GM12874 (cell line): ENCODE data around the gene RAB23.

Experiments
- TF ChIP-seq, protein P1 (sequence below): IDR thresholded peaks from 2 replicates; pipeline ENCODE4 v1.5.1; 2011; ENCODE audit warnings: low read depth, mild to moderate bottlenecking, control low read depth, low read length, moderate library complexity; ENCODE audit not compliant: insufficient read depth

RAB23 gene

DNA sequence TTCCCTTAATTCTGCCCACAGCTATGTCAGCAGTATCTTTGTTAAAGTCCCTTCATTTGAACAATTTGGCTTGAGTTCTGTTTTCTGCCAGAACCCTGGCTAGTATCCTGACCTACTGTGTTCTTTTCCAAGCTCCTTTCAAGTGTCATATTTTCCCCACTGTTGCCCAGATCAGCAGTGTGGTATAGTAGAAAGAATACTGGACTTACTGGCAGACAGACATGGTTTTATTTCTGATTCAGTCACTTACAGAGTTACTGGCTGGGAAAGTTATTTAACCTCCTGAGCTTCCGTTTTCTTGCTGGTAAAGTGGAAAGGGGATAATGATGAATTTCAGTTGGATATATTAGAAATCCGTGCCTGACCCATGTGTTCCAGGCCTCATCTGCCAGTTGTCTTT, 39.8 kb upstream of the RAB23 start:
- TF ChIP-seq, protein P1, sequence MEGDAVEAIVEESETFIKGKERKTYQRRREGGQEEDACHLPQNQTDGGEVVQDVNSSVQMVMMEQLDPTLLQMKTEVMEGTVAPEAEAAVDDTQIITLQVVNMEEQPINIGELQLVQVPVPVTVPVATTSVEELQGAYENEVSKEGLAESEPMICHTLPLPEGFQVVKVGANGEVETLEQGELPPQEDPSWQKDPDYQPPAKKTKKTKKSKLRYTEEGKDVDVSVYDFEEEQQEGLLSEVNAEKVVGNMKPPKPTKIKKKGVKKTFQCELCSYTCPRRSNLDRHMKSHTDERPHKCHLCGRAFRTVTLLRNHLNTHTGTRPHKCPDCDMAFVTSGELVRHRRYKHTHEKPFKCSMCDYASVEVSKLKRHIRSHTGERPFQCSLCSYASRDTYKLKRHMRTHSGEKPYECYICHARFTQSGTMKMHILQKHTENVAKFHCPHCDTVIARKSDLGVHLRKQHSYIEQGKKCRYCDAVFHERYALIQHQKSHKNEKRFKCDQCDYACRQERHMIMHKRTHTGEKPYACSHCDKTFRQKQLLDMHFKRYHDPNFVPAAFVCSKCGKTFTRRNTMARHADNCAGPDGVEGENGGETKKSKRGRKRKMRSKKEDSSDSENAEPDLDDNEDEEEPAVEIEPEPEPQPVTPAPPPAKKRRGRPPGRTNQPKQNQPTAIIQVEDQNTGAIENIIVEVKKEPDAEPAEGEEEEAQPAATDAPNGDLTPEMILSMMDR: no peak

DNA sequence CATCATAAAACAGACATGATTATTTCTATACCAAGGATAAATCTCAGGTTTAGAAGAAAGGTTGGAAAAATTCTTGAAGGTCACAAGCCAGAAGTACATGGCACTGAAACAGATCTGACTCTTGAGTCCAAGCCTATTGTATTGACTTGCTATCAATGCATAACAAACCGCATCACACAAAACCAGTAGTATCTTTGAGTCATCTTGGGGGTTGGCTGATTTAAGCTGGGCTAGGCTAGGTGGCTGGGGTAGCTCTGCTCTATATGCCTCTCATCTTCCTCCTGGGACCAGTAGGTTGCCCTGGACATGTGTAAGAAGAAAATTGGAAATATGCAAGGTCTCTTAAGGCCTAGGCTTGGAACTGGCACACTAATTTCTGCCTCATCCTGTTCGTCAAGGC, 37.0 kb upstream of the RAB23 start:
- TF ChIP-seq, protein P1: no peak

DNA sequence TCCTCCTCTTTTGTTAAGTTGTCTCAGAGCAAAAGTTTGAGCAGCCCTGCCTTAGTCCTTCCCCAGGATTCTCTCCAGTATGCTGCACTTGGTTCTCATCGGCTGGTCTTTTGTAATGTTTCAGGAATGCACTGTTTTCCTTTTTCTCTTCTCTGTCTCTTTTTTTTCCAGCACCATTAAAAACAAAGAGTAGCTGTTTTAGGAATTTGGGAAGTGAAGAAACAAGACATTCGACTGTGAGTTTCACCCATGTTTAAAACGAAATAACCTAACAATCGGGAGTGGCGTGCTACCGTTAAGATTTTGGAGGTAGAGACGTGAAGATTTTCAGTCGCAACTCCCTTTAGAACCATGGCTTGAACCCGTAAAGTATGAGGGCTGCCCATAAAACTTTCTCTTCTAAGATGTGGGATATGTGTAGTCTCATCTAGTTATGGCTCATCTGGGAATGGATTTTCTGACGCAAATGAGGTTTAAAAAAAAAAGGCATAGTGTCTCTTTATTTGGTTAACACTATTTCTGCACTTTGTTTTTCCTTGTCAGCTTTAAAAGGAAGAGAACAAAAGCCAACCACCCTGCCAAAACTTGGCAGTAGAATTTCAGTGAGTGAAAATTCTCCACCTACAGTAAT, 35.9 kb upstream of the RAB23 start:
- TF ChIP-seq, protein P1: no peak

DNA sequence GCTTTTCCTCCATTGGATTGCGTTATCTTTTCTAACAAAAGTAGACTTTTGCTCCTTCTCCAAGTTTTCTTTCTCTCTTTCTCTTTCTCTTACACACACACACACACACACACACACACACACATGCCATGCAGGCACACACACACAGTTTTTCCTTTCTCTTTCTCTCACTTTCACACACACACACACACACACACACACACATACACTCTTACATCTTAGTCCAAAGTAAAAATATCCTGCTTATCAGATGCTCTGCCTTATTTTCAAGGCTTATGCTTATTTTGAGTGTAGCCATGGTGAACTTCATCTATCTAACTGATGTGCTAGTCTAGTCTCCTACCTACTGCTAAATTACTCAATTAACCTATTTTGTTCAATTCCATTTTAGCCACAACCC, 34.4 kb upstream of the RAB23 start:
- TF ChIP-seq, protein P1: no peak

DNA sequence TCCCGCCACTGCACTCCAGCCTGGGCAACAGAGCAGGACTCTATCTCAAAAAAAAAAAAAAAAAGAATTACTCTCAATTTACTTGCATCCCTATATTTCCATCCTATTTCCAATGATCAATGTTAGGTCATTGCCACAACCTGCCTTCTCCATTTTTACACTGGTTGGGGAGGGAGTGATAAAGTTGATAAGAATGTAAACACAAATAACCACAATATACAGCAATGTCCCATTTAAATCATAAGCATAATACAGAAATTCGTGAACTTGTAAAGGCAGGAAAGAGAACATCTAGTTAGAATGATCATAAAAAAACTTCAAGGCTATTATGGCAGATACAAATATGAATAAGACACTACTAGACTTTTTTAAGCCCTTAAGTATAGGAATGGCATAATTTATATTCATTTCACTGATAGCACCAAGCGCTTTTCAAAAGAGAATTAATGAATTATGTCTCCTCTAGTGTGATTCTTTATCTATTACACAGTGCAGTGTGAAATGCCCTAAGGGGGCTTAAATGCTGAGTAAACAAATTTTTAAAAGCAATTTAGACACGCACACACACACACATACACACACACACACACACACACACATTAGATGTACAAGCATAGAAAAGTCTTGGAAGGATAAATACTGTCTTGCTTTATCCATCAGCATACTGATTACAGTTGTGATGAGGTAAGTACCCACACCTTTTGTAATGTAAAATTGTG, 33.5 kb upstream of the RAB23 start:
- TF ChIP-seq, protein P1: no peak

DNA sequence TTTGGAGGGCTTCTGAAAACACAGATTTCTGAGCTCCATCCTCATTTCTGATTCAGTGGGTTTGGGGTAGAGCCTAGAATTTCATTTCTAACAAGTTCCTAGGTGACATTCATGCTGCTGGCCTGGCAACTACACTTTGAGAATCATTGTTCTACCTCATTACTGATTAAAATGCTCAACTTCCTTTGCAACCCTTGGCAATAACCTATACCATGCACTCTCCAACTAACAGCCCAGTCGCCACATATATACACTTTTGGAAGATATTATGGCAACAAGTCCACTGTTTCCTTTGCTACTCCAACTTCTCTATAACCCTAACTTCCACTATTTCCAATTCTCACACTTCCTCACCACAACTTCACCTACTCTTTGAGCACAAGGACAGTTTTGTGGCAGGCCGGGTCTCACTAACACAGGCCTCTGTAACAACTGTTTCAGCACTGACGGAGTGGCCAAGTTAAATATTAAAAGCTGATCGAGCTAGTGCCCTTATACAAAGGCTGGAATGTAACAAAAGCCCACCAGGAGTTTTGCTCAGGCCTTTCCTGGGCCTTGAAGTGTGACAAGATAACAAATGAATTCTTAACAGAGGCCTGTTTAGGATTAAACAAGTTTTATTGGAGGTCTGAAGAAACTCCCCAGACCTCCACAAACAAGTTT, 32.1 kb upstream of the RAB23 start:
- TF ChIP-seq, protein P1: no peak

DNA sequence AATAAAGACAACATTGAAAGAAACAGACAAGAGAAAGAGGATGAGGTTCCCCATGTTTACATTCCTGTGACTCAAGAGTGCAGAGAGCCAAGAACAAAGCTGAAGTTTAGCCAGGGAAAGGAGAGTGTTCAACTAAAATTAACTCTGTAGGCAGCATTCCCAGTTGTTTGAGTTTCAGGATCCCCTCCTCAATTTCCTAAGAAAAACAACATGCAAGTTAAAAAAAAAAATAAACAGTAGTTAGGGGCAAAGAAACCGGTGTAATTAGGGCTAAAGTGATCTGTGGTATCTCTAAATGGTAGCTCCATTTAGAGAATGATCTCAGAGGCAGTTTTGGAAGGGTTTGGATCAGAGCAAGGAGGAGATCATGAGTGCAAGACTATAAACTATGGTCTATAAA, 30.9 kb upstream of the RAB23 start:
- TF ChIP-seq, protein P1: no peak
